Measurements from ENCODE around the gene ZFAND6.

ZFAND6 gene

GRCh38 chr15:80163897-80164296, 104.4 kb downstream of the ZFAND6 start:
- TF ChIP-seq, protein P1, sequence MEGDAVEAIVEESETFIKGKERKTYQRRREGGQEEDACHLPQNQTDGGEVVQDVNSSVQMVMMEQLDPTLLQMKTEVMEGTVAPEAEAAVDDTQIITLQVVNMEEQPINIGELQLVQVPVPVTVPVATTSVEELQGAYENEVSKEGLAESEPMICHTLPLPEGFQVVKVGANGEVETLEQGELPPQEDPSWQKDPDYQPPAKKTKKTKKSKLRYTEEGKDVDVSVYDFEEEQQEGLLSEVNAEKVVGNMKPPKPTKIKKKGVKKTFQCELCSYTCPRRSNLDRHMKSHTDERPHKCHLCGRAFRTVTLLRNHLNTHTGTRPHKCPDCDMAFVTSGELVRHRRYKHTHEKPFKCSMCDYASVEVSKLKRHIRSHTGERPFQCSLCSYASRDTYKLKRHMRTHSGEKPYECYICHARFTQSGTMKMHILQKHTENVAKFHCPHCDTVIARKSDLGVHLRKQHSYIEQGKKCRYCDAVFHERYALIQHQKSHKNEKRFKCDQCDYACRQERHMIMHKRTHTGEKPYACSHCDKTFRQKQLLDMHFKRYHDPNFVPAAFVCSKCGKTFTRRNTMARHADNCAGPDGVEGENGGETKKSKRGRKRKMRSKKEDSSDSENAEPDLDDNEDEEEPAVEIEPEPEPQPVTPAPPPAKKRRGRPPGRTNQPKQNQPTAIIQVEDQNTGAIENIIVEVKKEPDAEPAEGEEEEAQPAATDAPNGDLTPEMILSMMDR (IDR thresholded peaks at IDR 0.05) = no peak

GRCh38 chr15:80167936-80168335, 108.5 kb downstream of the ZFAND6 start:
- TF ChIP-seq, protein P1 (IDR thresholded peaks at IDR 0.05) = no peak

- TF ChIP-seq, protein P1 (IDR thresholded peaks at IDR 0.05) = no peak
Measured at GRCh38 chr15:80168421-80168820, 108.9 kb downstream of the ZFAND6 start.

- TF ChIP-seq, protein P1 (IDR thresholded peaks at IDR 0.05) = no peak
Measured at GRCh38 chr15:80169768-80170357, 110.4 kb downstream of the ZFAND6 start.

- TF ChIP-seq, protein P1 (IDR thresholded peaks at IDR 0.05) = no peak
Measured at GRCh38 chr15:80170596-80170995, 111.1 kb downstream of the ZFAND6 start.

DNA sequence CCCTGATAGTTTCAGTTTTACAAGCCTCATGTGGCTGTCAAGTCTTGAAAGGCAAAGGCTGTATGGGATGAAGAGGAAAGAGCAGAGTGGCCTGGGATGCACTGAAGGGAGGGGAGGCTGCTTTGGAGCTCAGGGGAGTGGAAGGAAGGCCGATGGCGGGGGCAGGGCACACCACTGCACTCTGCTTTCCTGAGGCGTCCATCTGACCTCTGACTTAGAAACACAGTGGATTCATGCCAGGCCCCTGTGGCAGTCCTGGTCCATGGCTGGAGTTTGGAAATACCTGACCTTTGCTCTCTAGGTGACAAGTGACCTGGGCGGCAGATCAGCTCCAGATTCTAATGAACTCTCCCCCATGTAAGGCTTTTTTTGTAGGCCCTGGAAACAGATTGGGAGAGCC, 112.3 kb downstream of the ZFAND6 start:
- TF ChIP-seq, protein P1 (IDR thresholded peaks at IDR 0.05) = no peak

GRCh38 chr15:80172401-80172800, 112.9 kb downstream of the ZFAND6 start:
- TF ChIP-seq, protein P1 (IDR thresholded peaks at IDR 0.05) = no peak
